Upper lobe of left lung (tissue), 6 donors: ENCODE results near the gene NDUFA13. TPM values are rescaled to one million over a fixed set of nuclear protein-coding genes. Genes with fewer than 3 reads are reported as not detected.

ENCODE experiments used
- ATAC-seq, 2 donors: fragments of 200-7000 bp; cut with Tn5 transposase; one replicate each; pipeline ENCODE4 v1.9.1; 2022; ENCODE audit warnings: mild to moderate bottlenecking in 2 of 2, moderate library complexity in 2 of 2; ENCODE audit not compliant: low FRiP score in 2 of 2
- DNase-seq, 2 donors: peaks; one replicate each; pipeline ENCODE4 v3.0.0-alpha.2; 2019 to 2020
- H3K27ac ChIP-seq, 4 donors: fragments of 200-600 bp; sonication (generic); one replicate each; pipeline ENCODE4 v1.5.1; 2016 to 2019
- H3K27me3 ChIP-seq, 4 donors: fragments of 200-600 bp; sonication (generic); one replicate each; pipeline ENCODE4 v1.5.1; 2017 to 2019
- H3K36me3 ChIP-seq, 4 donors: fragments of 200-600 bp; sonication (generic); one replicate each; pipeline ENCODE4 v1.5.1; 2016 to 2019
- H3K4me1 ChIP-seq, 4 donors: fragments of 200-600 bp; sonication (generic); one replicate each; pipeline ENCODE4 v1.5.1; 2018 to 2019
- H3K4me3 ChIP-seq, 4 donors: fragments of 200-600 bp; sonication (generic); one replicate each; pipeline ENCODE4 v1.5.1; 2017 to 2019; ENCODE audit warnings: mild to moderate bottlenecking in 2 of 4, moderate library complexity in 1 of 4
- H3K9me3 ChIP-seq, 4 donors: fragments of 200-600 bp; sonication (generic); one replicate each; pipeline ENCODE4 v1.5.1; 2018 to 2019
- EP300 ChIP-seq, 4 donors: sonication (generic); formaldehyde crosslinking; IDR thresholded peaks; one replicate each; pipeline ENCODE4 v1.5.1; 2017; ENCODE audit warnings: antibody characterized with exemption in 4 of 4, control low read depth in 2 of 4
- POLR2A ChIP-seq, 4 donors: fragments of 450-650 bp; IDR thresholded peaks; one replicate each; pipeline ENCODE4 v1.5.1; 2016 to 2017; ENCODE audit warnings: antibody characterized with exemption in 4 of 4, mild to moderate bottlenecking in 2 of 4
- POLR2AphosphoS5 ChIP-seq, 2 donors: sonication (generic); formaldehyde crosslinking; IDR thresholded peaks; one replicate each; pipeline ENCODE4 v1.5.1; 2017; ENCODE audit warnings: antibody characterized with exemption in 2 of 2
- WGBS, 2 donors: methylation state at CpG; one replicate each; pipeline ENCODE4 v1.1.5; 2017 to 2018; 5-methylcytosine and 5-hydroxymethylcytosine counted together
- total RNA-seq, 6 donors: library from RNA; depleted of rRNA in 4 of 6; stranded (reverse); fragments of >200 nt in 4 of 6; gene quantifications; one replicate each; pipeline versions ENCODE4 v1.1.0 to v1.2.1, GENCODE V29; 2016 to 2021
- TF ChIP-seq, protein P1 (sequence below), 6 experiments: fragments of 450-650 bp in 4 of 6; fragments of 200-600 bp in 2 of 6; sonication (generic) in 2 of 6; IDR thresholded peaks; one replicate each; pipeline ENCODE4 v1.5.1; 2016 to 2019; ENCODE audit warnings: antibody characterized with exemption in 6 of 6
- donor health status: DM: no; HTN: no; CAD: no; lungs with moderate emphysema.
- donor health status: DM: no; HTN: yes; CAD: no; lungs with severe emphysema.

Gene NDUFA13
- total RNA-seq, 6 donors from 2014 or later, result 24.3 to 305 (median 112) TPM

DNA sequence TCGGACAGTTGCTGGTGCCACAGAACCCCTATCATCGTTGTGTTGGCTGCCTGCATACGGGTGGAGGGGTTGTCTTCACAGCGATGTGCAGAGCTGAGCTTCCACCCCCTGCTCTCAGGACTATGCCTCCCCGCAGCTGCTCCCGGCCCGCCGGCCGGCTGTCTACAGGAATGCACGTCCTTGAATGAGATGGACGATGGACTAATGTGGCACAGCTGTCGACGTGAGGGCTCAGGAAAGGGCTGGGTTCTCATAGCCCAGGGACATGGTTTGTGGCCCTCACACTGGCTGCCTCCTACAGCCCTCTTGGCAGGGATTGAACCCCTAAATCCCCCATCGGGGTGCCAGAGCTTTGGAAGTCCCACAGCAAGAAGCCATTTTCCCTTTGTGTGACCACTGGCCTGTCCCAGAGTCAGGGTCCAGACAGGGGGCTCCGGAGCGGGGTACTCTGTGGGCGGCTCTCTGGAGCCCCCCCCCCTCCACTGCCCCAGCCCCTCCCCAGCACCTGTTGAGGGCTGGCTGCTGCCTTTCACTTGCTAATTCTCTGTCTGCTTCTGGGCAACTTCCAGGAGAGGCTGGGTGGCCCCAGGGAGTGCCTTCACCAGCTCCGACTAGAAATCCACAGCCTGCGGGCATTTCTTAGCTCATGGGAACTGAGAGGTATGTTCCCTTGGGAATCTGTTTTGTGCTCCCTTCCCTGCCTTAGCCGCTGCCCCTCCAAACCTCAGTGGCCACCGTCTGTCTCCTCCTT lies 40.8 kb upstream of the NDUFA13 start:
- ATAC-seq (peak in 1 of 2 donors; percentile 8), DNase-seq (no peak)
- H3K4me3 ChIP-seq, result no peak overlapping the region
- no peaks in the 10 kb centered on the region for H3K9me3 ChIP-seq
- H3K27me3 ChIP-seq, result no peaks in the 10 kb centered on the region
- no peak for TF ChIP-seq EP300 (IDR thresholded peaks at IDR 0.05)
- TF ChIP-seq, protein P1, sequence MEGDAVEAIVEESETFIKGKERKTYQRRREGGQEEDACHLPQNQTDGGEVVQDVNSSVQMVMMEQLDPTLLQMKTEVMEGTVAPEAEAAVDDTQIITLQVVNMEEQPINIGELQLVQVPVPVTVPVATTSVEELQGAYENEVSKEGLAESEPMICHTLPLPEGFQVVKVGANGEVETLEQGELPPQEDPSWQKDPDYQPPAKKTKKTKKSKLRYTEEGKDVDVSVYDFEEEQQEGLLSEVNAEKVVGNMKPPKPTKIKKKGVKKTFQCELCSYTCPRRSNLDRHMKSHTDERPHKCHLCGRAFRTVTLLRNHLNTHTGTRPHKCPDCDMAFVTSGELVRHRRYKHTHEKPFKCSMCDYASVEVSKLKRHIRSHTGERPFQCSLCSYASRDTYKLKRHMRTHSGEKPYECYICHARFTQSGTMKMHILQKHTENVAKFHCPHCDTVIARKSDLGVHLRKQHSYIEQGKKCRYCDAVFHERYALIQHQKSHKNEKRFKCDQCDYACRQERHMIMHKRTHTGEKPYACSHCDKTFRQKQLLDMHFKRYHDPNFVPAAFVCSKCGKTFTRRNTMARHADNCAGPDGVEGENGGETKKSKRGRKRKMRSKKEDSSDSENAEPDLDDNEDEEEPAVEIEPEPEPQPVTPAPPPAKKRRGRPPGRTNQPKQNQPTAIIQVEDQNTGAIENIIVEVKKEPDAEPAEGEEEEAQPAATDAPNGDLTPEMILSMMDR (IDR thresholded peaks at IDR 0.05), result no peak
- TF ChIP-seq POLR2AphosphoS5 (IDR thresholded peaks at IDR 0.05), result no peak
- no peak for TF ChIP-seq POLR2A (IDR thresholded peaks at IDR 0.05)
- peaks cover 0 to 12% (median 7%) of the 10 kb centered on the region in 4 donors for H3K36me3 ChIP-seq
- WGBS, 2 donors, result 83 to 85% methylated on average over 5 to 21 of the region's 21 CpGs
- H3K27ac ChIP-seq, result peak overlapping the region; percentile 10 to 44 (median 21)
- H3K4me1 ChIP-seq, result peaks cover 39 to 71% (median 49%) of the 10 kb centered on the region in 4 donors

GRCh38 chr19:19475849-19476828 lies 39.9 kb upstream of the NDUFA13 start:
- Histone ChIP-seq H3K4me3 (no peak overlapping the region), H3K4me1 (peaks cover 34 to 75% (median 49%) of the 10 kb centered on the region in 4 donors), H3K27ac (peak overlapping the region; percentile 4 to 44 (median 21)), H3K27me3 (no peaks in the 10 kb centered on the region), H3K9me3 (no peaks in the 10 kb centered on the region), H3K36me3 (peaks cover 0 to 14% (median 7%) of the 10 kb centered on the region in 4 donors)
- no peak for ATAC-seq
- WGBS, 2 donors, result 58 to 67% methylated on average over 16 to 19 of the region's 19 CpGs
- DNase-seq, result no peak
- TF ChIP-seq POLR2AphosphoS5 (IDR thresholded peaks at IDR 0.05), result no peak
- TF ChIP-seq, protein P1 (IDR thresholded peaks at IDR 0.05), result peak in 2 of 6 experiments; percentile 6 to 13

DNA sequence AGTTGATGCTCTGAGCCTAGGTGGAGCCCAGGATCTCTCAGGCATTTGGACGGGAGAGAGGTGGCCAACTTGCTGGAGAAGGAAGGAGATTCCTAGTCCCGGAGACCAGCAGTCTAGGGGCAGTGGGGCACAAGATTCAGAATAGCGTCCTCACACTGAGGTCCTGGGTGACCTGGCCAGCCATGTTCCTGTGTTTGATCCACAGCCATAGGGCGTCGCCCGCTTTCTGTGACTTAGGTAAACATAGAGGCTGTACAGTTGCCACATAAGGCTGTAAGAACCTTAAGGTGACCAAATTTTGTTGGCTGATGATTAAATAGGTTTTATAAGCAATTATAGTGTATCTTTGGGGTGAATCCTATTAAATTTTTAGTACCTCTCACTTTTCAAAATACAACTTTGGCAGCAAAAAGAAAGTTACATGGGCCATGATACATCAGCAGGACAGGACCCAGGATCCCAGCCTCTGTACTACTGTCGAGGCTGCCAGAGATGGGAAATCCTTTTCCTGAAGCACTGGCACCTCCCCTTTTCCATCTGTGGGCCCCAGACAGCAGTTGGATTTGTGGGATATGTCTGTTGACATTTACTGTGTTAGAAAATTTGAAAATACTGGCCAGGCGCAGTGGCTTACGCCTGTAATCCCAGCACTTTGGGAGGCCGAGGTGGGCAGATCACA lies 38.2 kb upstream of the NDUFA13 start:
- ATAC-seq (peak; percentile 30 to 65), DNase-seq (peak in 1 of 2 donors; percentile 74)
- WGBS, 2 donors, result 73 to 75% methylated on average over 10 of the region's 10 CpGs
- H3K4me1 ChIP-seq, result peaks cover 24 to 58% (median 38%) of the 10 kb centered on the region in 4 donors
- no peak overlapping the region for H3K4me3 ChIP-seq
- TF ChIP-seq EP300 (IDR thresholded peaks at IDR 0.05), result no peak
- no peak for TF ChIP-seq POLR2AphosphoS5 (IDR thresholded peaks at IDR 0.05)
- TF ChIP-seq, protein P1 (IDR thresholded peaks at IDR 0.05), result no peak
- no peak for TF ChIP-seq POLR2A (IDR thresholded peaks at IDR 0.05)
- no peaks in the 10 kb centered on the region for H3K27me3 ChIP-seq
- peaks cover 0 to 21% (median 8%) of the 10 kb centered on the region in 4 donors for H3K36me3 ChIP-seq
- H3K9me3 ChIP-seq, result no peaks in the 10 kb centered on the region
- peak overlapping the region in 2 of 4 donors; percentile 24 to 35 for H3K27ac ChIP-seq

DNA sequence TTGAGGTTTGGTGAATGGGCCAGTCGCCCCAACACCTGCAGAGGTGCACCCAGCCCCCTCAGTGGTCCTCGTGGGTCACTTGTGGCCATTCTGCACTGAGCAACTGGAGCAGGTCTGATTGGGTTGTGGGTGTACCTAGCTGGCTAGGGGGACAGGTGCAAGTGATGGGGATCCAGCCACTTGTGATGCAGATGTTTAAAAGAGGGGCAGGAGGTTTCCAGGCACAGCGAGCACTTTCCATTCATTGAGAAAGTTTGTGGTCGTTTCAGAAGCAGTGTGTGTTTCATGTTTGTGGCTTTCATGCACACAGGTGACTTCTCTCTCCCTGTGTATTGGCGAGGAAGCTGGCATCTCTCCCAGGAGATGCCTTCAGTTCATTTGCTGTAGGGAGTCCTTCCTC lies 35.3 kb upstream of the NDUFA13 start:
- Histone ChIP-seq H3K27me3 (no peaks in the 10 kb centered on the region), H3K4me1 (peaks cover 21 to 48% (median 30%) of the 10 kb centered on the region in 4 donors), H3K27ac (no peak overlapping the region), H3K4me3 (no peak overlapping the region), H3K36me3 (peaks cover 0 to 16% (median 4%) of the 10 kb centered on the region in 4 donors), H3K9me3 (no peaks in the 10 kb centered on the region)
- ATAC-seq (no peak), DNase-seq (no peak)
- TF ChIP-seq POLR2A (IDR thresholded peaks at IDR 0.05) (no peak), EP300 (IDR thresholded peaks at IDR 0.05) (no peak), POLR2AphosphoS5 (IDR thresholded peaks at IDR 0.05) (no peak)
- TF ChIP-seq, protein P1 (IDR thresholded peaks at IDR 0.05), result no peak
- WGBS, 2 donors, result 83 to 87% methylated on average over 5 of the region's 5 CpGs
